SIG-M5 treated with dmso at 0.1 percent for 504 hours (cell line): Measurements from ENCODE around the gene RARS2.

Experiments
- DNase-seq: peaks from one replicate; lab custom pipeline; 2025; ENCODE audit not compliant: unreplicated experiment; lab: John Stamatoyannopoulos, UW

Gene RARS2

DNA sequence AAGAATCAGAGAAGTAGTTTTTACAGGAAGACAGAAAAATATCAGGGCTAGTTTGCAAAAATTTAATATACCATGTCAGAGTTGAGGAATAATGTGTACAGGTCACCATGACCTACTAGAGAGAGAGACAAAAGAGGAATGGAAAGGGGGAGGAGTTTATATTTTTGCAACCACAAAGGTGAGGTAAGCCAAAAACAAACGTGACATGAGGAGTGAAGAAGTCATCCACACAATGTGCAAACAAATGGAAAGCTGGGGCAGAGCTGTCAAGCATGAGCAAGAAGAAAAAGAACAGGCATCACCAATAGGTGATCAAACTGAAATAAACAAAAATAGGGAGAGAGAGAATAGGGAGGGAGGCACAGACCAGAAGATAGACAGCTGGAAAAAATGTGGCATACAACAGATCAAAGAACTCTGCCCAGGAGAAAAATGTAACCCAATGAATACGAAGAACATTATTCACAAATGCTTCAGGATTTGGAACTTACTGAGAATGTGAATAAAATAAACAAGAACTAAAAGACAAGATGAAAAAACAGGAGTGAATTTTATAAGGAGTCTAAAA lies 15.5 kb downstream of the RARS2 start:
- no peak for DNase-seq

DNA sequence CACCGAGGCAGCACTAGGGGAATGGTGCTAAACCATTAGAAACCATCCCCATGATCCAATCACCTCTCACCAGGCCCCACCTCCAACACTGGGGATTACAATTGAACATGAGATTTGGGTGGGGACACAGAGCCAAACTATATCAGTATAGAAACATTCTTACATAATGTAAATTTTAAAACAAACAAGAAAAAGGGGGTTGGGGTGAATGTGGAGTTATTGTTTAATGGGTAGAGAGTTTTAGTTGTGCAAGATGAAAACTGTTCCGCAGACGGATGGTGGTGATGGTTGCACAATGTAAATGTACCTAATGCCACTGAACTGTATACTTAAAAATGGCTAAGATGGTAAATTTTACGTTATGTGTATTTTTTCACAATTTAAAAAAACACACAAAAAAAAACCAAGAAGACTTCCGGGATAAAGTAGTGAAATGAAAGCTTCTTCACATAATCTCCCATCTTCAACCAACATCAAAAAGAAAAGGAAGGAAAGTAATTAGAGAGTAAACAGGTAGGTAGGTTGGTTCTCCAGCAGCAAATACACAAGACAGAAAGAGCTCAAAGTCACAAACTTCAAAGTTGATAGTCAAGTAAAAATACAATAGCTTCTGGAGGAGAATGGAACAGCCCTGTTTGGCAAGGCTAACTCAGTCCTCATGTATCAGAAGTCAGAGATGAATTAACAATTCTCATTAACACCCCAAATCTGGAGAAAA lies 16.3 kb downstream of the RARS2 start:
- DNase-seq = no peak

- no peak for DNase-seq
Measured at GRCh38 chr6:87572883-87573282, 16.9 kb downstream of the RARS2 start.

DNA sequence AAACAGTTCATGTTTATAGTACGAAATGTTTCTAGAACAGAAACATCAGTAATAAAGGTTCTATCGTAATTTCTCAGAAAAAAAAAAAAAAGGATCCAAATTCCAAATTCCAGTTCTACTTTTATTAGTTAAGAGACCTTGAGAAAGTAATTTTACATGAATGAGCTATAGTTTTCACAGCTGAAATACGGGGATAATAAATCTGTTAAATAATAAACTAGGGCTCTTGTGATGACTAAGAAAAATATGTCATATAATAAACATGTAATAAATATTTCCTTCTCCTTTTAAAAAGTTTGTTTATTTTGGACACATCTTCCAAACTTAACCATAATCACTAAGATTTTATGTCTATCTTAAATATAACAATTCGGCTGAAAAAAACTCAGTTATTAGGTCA lies 17.8 kb downstream of the RARS2 start:
- no peak for DNase-seq

GRCh38 chr6:87561017-87561416 lies 28.8 kb downstream of the RARS2 start:
- DNase-seq = no peak

GRCh38 chr6:87558446-87558845 lies 31.3 kb downstream of the RARS2 start:
- DNase-seq = no peak

DNA sequence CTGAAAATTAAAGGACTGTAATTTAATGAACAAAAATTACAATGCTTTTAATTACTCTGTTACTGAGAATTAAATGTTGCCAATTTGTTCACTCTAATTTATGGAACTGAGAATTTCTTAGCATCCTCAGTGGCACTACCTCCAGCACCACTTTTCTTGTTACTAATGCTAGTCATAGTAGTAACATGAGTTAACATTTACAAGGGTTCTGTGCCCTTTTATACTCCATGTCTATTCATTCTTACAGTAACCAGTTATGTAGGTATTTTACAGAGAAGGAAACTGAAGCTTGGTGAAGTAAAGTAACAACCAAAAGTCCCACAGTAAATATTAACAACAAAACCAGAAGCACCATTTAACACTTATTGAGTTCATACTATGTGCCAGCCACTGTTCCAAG lies 34.3 kb downstream of the RARS2 start:
- DNase-seq = no peak

GRCh38 chr6:87553159-87553765 lies 36.5 kb downstream of the RARS2 start:
- no peak for DNase-seq

DNA sequence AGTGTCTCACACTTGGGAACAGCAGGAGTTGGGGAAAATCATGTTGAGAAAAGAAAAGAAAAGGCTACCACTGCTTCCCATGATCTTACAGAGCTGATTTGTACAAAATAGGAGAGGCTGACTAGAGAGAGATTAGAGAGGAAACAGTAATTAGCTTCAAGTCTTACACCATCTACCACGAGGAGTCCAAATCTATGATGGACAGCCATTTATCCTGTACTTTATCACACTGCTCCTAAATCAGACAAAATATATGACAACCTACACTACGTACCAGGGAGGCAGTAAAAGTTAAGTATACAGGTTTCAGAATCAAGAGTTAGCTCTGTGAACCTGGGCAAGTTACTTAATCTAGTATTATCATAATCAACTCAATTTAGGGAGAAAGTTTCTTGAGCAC lies 38.0 kb downstream of the RARS2 start:
- no peak for DNase-seq

DNA sequence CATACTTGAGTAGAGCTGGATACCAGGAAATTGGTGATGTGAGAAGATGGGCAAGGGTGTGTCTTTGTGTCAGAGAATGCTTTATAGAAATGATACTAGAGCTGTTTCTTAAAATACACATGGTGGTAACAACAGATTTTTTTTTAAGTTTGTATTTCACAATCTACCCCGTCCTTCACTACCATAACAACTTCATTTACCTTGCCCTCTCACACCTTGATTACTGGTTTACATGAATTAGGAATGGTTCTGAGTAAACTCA lies 45.4 kb downstream of the RARS2 start:
- DNase-seq = no peak

DNA sequence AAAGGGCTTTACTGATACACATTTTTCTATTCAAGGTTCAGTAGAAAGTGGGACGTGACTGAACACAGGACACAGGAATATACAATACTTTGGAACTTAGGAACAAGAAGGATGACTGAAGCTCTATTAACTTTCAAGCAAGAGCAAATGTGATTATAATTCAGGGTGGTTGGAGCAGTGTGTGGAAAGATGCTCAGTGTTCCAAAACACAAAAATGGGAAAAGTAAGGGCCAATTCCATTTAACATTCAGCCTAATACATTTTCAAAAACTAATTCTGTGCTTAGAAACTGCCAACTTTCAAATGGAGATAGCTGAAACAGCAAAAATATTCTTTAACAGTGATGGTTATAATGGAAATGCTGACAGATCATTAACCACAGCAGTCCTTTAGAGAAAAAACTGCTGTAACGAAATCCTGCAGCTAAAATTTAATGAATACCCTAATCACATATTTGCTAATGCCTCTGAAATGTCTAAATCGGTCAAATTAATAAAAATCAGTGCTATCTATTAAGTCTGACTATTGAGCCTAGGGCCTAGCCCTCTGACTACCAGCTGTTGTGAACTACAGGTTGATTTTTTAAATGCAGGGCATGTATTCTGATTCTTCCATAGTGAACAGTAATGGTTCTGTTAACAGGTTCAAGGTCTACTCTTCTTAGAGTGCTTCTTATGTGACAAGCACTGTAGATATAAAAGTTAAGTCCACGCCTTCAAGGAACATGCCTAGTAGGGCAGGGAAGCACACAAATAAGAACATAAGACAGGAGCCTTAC lies 45.9 kb downstream of the RARS2 start:
- no peak for DNase-seq

DNA sequence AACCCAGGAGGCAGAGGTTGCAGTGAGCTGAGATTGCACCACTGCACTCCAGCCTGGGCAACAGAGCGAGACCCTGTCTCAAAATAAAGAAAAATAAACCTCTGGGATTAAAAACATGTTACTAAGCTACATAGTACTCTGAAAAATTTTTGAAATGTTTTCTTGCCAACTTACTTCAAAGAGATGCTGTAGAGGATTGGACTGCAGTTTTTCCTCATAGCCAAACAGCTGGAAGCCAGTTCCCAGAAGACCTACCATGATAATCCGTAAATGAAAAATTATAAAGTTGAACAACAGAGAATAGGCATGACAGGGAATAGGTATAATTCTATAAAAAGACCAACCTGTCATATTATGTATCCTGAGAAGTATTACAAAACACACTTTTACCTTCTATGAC lies 48.0 kb downstream of the RARS2 start:
- no peak for DNase-seq

- DNase-seq = no peak
Measured at GRCh38 chr6:87541041-87541440, 48.7 kb downstream of the RARS2 start.

GRCh38 chr6:87540539-87540938 lies 49.2 kb downstream of the RARS2 start:
- DNase-seq = no peak

- no peak for DNase-seq
Measured at GRCh38 chr6:87539554-87539953, 50.2 kb downstream of the RARS2 start.

DNA sequence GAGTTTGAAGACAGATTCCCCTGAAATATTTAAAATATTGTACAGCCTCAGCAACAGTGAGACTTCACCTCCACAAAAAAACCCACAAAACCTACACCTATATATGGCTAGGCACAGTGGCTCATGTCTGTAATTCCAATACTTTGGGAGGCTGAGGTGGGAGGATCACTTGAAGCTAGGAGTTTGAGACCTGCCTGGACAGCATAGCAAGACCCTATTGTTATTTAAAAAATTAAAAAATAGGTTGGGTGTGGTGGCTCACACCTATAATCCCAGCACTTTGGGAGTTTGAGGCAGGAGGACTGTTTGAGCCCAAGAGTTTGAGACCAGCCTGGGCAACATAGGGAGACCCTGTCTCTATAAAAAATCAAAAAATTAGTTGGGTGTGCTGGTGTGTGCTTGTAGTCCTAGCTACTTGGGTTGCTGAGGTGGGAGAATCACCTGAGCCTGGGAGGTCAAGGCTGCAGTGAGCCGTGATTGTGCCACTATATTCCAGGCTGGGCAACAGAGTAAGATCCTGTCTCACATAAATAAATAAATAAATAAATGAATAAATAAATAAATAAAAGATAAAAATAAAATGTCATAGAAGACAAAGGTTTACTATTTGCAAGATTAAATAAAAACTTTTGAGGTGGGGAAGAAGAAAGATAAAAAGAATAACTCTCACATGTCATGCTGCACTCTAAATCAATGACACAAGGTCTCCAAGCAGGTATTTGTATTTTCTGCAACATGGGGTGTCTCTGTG lies 51.1 kb downstream of the RARS2 start:
- DNase-seq = no peak

- no peak for DNase-seq
Measured at GRCh38 chr6:87534377-87535047, 55.3 kb downstream of the RARS2 start.

- no peak for DNase-seq
Measured at GRCh38 chr6:87529221-87529620, 60.6 kb downstream of the RARS2 start.

DNA sequence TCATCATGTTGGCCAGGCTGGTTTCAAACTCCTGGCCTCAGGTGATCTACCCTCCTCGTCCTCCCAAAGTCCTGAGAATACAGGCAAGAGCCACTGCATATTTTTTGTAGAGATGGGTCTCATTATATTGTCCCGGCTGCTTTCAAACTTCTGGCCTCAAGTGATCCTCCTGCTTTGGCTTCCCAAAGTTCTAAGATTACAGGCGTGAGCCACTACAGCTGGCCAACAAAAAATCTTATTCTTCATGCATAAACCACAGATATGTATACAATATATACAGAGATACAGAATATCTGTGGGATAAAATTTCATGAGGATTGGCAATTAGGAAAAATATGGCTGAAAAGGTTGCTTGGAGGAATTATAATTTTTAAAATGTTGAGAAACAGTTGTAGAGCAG lies 67.1 kb downstream of the RARS2 start:
- DNase-seq = no peak

DNA sequence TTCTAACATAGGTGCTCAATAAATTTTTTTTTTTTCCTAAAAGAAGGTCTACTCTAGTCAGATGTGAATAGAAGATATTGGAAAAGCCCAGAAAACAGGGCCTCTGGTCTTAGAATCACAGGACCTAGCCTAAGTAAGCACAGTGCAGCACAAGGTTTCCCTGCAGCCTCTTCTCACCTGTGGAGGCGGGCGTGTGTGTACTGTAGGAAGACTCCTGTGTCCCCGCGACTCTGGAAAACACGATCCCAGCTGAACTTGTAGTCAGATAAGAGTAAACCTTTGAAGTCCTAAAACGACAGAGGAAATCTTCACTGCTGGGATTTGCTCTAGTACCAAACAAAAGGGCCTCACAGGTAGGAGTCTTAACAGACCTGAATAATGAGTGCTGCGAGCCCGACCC lies 71.3 kb downstream of the RARS2 start:
- DNase-seq = no peak

- no peak for DNase-seq
Measured at GRCh38 chr6:87514831-87515230, 75.0 kb downstream of the RARS2 start.
